ENCODE results near the gene AUTS2.

The AUTS2 gene

GRCh38 chr7:69787736-69788431, 189.6 kb downstream of the AUTS2 start:
- TF ChIP-seq CTCF (IDR thresholded peaks at IDR 0.05; ENCODE audit: low read depth, low read length) = no peak
- no peak for DNase-seq (ENCODE audit: low read depth in 2 of 2)
- no peak overlapping the region for H3K4me3 ChIP-seq (replicated peaks in 1 of 2; ENCODE audit: low read depth in 2 of 2, low read length in 2 of 2)

- no peak overlapping the region for H3K4me3 ChIP-seq (replicated peaks in 1 of 2; ENCODE audit: low read depth in 2 of 2, low read length in 2 of 2)
- TF ChIP-seq CTCF (IDR thresholded peaks at IDR 0.05; ENCODE audit: low read depth, low read length) = no peak
- no peak for DNase-seq (ENCODE audit: low read depth in 2 of 2)
These were observed 191.3 kb downstream of the AUTS2 start for GRCh38 chr7:69789563-69789962.

GRCh38 chr7:69790977-69791724, 192.9 kb downstream of the AUTS2 start:
- H3K4me3 ChIP-seq (replicated peaks in 1 of 2; ENCODE audit: low read depth in 2 of 2, low read length in 2 of 2) = no peak overlapping the region
- no peak for DNase-seq (ENCODE audit: low read depth in 2 of 2)
- no peak for TF ChIP-seq CTCF (IDR thresholded peaks at IDR 0.05; ENCODE audit: low read depth, low read length)

GRCh38 chr7:69791739-69792138, 193.5 kb downstream of the AUTS2 start:
- no peak for TF ChIP-seq CTCF (IDR thresholded peaks at IDR 0.05; ENCODE audit: low read depth, low read length)
- H3K4me3 ChIP-seq (replicated peaks in 1 of 2; ENCODE audit: low read depth in 2 of 2, low read length in 2 of 2) = no peak overlapping the region
- DNase-seq (ENCODE audit: low read depth in 2 of 2) = no peak

- no peak overlapping the region for H3K4me3 ChIP-seq (replicated peaks in 1 of 2; ENCODE audit: low read depth in 2 of 2, low read length in 2 of 2)
- DNase-seq (ENCODE audit: low read depth in 2 of 2) = no peak
- TF ChIP-seq CTCF (IDR thresholded peaks at IDR 0.05; ENCODE audit: low read depth, low read length) = no peak
These were observed 197.7 kb downstream of the AUTS2 start for GRCh38 chr7:69795932-69796331.

- no peak for DNase-seq (ENCODE audit: low read depth in 2 of 2)
- H3K4me3 ChIP-seq (replicated peaks in 1 of 2; ENCODE audit: low read depth in 2 of 2, low read length in 2 of 2) = no peak overlapping the region
- no peak for TF ChIP-seq CTCF (IDR thresholded peaks at IDR 0.05; ENCODE audit: low read depth, low read length)
These were observed 198.1 kb downstream of the AUTS2 start for GRCh38 chr7:69796416-69796815.
